ENCODE data around the gene ZNF518B.

- TF ChIP-seq CTCF (IDR thresholded peaks at IDR 0.05; ENCODE audit: poor library complexity, severe bottlenecking) (no peak), EZH2 (IDR thresholded peaks at IDR 0.05; ENCODE audit: borderline replicate concordance, insufficient read depth, low read length, poor library complexity, severe bottlenecking) (no peak), RAD21 (conservative IDR thresholded peaks at IDR 0.05) (no peak), POLR2AphosphoS5 (IDR thresholded peaks at IDR 0.05) (no peak), TAF1 (IDR thresholded peaks at IDR 0.05; ENCODE audit: low read depth) (no peak), EP300 (conservative IDR thresholded peaks at IDR 0.05; ENCODE audit: poor library complexity, severe bottlenecking) (no peak), REST (IDR thresholded peaks at IDR 0.05; ENCODE audit: borderline replicate concordance) (no peak)
Observed at GRCh38 chr4:10459305-10459704, 2.1 kb upstream of the ZNF518B start.
